ENCODE data around the gene PTPRA. TPM values are rescaled to one million over a fixed set of nuclear protein-coding genes. Genes with fewer than 3 reads are reported as not detected.

Gene PTPRA
- total and polyA plus RNA-seq, 12 donors, result 8.9 to 37.3 (median 28.5) TPM

DNA sequence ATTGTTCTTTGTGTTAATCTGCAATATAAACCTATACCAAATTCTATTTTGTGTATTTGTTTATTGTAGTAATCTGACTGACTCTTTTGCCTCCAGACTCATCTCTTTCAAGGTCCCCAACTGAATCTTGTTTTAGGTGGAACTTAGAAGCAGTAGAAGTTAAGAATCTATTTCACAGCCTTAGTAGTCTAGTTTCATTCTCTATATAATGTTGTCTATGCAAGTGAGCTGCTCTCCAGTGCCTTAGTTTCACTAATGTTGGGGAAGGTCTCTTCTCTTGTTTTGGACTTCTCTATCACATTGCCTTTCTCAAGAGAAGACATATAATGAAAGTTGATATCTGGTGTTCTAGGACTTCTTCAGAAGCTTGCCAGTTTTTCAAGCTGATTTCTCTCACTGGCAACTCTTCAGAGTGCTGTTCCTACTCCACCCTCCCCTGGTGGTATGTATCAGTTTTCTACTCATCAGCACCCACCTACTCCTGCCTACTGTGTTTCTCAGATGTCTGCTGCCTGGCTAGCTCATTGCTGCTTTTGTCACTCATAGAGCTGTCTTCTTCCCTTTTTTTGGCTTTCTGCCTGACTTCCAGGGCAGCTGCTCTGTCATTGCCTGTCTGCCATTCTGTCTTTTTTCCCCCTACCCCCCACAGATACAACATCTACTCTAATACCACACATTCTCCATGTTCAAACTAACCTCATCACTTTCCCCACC, 82.1 kb downstream of the PTPRA start:
- no peaks in the 10 kb centered on the region for H3K27me3 ChIP-seq
- TF ChIP-seq, protein P1, sequence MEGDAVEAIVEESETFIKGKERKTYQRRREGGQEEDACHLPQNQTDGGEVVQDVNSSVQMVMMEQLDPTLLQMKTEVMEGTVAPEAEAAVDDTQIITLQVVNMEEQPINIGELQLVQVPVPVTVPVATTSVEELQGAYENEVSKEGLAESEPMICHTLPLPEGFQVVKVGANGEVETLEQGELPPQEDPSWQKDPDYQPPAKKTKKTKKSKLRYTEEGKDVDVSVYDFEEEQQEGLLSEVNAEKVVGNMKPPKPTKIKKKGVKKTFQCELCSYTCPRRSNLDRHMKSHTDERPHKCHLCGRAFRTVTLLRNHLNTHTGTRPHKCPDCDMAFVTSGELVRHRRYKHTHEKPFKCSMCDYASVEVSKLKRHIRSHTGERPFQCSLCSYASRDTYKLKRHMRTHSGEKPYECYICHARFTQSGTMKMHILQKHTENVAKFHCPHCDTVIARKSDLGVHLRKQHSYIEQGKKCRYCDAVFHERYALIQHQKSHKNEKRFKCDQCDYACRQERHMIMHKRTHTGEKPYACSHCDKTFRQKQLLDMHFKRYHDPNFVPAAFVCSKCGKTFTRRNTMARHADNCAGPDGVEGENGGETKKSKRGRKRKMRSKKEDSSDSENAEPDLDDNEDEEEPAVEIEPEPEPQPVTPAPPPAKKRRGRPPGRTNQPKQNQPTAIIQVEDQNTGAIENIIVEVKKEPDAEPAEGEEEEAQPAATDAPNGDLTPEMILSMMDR (IDR thresholded peaks at IDR 0.05), result no peak
- peaks cover 0 to 18% (median 0%) of the 10 kb centered on the region in 9 donors for H3K4me1 ChIP-seq
- DNase-seq, result no peak
- peaks cover 0 to 38% (median 6%) of the 10 kb centered on the region in 9 donors for H3K36me3 ChIP-seq
- no peaks in the 10 kb centered on the region for H3K9me3 ChIP-seq
- no peak for ATAC-seq
- H3K27ac ChIP-seq, result no peak overlapping the region
- H3K4me3 ChIP-seq, result no peak overlapping the region
- intact Hi-C loops (cut with DNase I), result no loop called here

DNA sequence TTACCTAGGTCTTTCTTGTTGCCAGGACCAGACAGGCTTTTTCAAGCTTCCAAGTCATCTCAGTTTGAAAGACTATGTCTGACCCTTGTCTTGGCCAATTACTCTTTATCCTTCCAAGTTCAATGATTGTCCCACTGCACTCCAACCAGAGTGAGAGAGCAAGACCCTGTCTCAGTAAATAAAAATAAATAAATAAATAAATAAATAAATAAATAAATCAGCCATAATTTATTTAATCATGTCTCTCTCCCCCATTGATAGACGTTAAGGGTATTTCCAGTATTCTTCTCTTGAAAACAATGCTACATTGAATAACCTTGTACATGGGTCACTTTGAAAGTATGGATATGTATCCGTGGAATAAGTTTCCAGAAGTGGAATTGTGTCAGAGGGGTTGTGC, 83.2 kb downstream of the PTPRA start:
- no peak for ATAC-seq
- DNase-seq, result no peak
- H3K9me3 ChIP-seq, result no peaks in the 10 kb centered on the region
- TF ChIP-seq, protein P1 (IDR thresholded peaks at IDR 0.05), result no peak
- peaks cover 0 to 18% (median 0%) of the 10 kb centered on the region in 9 donors for H3K4me1 ChIP-seq
- intact Hi-C loops (cut with DNase I), result no loop called here
- WGBS, 2 donors, result 94 to 95% methylated on average over 2 of the region's 2 CpGs
- H3K27ac ChIP-seq, result no peak overlapping the region
- H3K4me3 ChIP-seq, result no peak overlapping the region
- H3K36me3 ChIP-seq, result peaks cover 0 to 30% (median 6%) of the 10 kb centered on the region in 9 donors
- H3K27me3 ChIP-seq, result no peaks in the 10 kb centered on the region

DNA sequence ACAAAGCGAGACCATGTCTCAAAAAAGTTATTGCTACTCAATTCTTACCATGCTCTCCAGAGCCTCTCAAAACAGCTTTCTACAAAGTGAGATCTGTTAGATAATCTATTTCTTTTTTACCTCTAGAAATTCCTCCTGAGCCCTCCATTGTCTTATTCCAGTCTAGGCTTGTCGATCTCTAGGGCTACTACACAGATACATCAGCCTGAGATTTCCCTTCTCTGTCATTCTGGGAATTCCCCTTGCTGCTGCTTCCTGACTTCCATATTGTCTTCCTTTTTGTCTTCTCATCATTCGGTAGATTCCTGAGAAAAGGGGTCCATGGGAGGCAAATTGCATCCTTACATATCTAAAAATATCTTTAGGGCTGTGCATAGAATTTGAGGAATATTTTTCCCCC, 94.6 kb downstream of the PTPRA start:
- ATAC-seq, result no peak
- Histone ChIP-seq H3K4me1 (peaks cover 0 to 3% (median 0%) of the 10 kb centered on the region in 9 donors), H3K9me3 (no peaks in the 10 kb centered on the region), H3K27me3 (no peaks in the 10 kb centered on the region), H3K27ac (no peak overlapping the region), H3K4me3 (no peak overlapping the region), H3K36me3 (peaks cover 0 to 64% (median 19%) of the 10 kb centered on the region in 9 donors)
- intact Hi-C loops (cut with DNase I), result no loop called here
- no peak for DNase-seq
- TF ChIP-seq, protein P1 (IDR thresholded peaks at IDR 0.05), result no peak
- WGBS, 2 donors, result 71 to 79% methylated on average over 3 of the region's 3 CpGs

DNA sequence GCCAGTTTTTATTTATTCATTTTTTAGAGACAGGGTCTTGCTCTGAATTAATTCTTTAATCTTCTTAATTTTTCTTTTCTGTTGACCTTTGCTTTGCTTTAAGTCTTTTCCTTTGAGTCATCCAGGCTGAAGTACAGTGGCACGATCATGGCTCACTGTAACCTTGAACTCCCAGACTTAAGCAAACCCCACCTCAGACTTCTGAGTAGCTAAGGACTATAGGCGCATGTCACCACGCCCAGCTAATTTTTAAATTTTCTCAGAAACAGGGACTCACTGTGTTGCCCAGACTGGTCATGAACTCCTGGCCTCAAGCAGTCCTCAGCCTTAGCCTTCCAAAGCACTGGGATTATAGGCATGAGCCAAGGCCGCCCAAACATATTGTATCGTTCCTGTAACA, 98.8 kb downstream of the PTPRA start:
- no peak for DNase-seq
- Histone ChIP-seq H3K27me3 (no peaks in the 10 kb centered on the region), H3K4me1 (peaks cover 0 to 3% (median 0%) of the 10 kb centered on the region in 9 donors), H3K9me3 (no peaks in the 10 kb centered on the region), H3K4me3 (no peak overlapping the region), H3K36me3 (peaks cover 0 to 49% (median 8%) of the 10 kb centered on the region in 9 donors), H3K27ac (no peak overlapping the region)
- no peak for ATAC-seq
- intact Hi-C loops (cut with DNase I), result no loop called here
- TF ChIP-seq, protein P1 (IDR thresholded peaks at IDR 0.05), result no peak
- WGBS, 2 donors, result 93 to 97% methylated on average over 5 of the region's 5 CpGs
